Loucy (cell line): Measurements from ENCODE around the gene MICU2.

Experiments
- H2AFZ ChIP-seq: fragments of 200-600 bp; sonication (generic); 2 replicates; pipeline ENCODE4 v1.6.0; 2016; ENCODE audit warnings: antibody characterized with exemption, mild to moderate bottlenecking, low read length, moderate library complexity
- H3F3A ChIP-seq: fragments of 200-600 bp; 2 replicates; pipeline ENCODE4 v1.6.0; 2016; ENCODE audit warnings: antibody characterized with exemption, low read depth, mild to moderate bottlenecking
- H3K27me3 ChIP-seq: fragments of 200-600 bp; sonication (generic); 2 replicates; pipeline ENCODE4 v1.6.1; 2014; ENCODE audit warnings: low read length, mild to moderate bottlenecking; ENCODE audit not compliant: insufficient read depth, poor library complexity, severe bottlenecking
- H3K36me3 ChIP-seq: fragments of 200-600 bp; sonication (generic); 2 replicates; pipeline ENCODE4 v1.6.1; 2016; ENCODE audit warnings: low read length; ENCODE audit not compliant: insufficient read depth
- H3K4me1 ChIP-seq: fragments of 200-600 bp; sonication (generic); 2 replicates; pipeline ENCODE4 v1.5.1; 2014; ENCODE audit warnings: low read length, mild to moderate bottlenecking; ENCODE audit not compliant: insufficient read depth, poor library complexity, severe bottlenecking
- H3K4me2 ChIP-seq: fragments of 200-600 bp; sonication (generic); 2 replicates; pipeline ENCODE4 v1.6.0; 2014; ENCODE audit warnings: antibody characterized with exemption, low read length, low read depth, mild to moderate bottlenecking; ENCODE audit not compliant: poor library complexity, severe bottlenecking
- H3K4me3 ChIP-seq: fragments of 200-600 bp; sonication (generic); 2 replicates; pipeline ENCODE4 v1.5.1; 2014; ENCODE audit warnings: low read length, mild to moderate bottlenecking, mixed read lengths; ENCODE audit not compliant: poor library complexity, severe bottlenecking
- H3K79me2 ChIP-seq: fragments of 200-600 bp; sonication (generic); 2 replicates; pipeline ENCODE4 v1.6.1; 2014; ENCODE audit warnings: low read length; ENCODE audit not compliant: insufficient read depth
- H3K9ac ChIP-seq: fragments of 200-600 bp; sonication (generic); 2 replicates; pipeline ENCODE4 v1.6.0; 2014; ENCODE audit warnings: mild to moderate bottlenecking, low read depth, low read length, moderate library complexity; ENCODE audit not compliant: poor library complexity, severe bottlenecking
- H3K9me2 ChIP-seq: fragments of 200-600 bp; sonication (generic); replicated peaks from 2 replicates; pipeline ENCODE4 v1.6.1; 2016; ENCODE audit warnings: low read depth, low read length, mixed read lengths
- H3K9me3 ChIP-seq: fragments of 200-600 bp; sonication (generic); 2 replicates; pipeline ENCODE4 v1.6.1; 2014; ENCODE audit warnings: mild to moderate bottlenecking, antibody characterized with exemption, low read length, low read depth; ENCODE audit not compliant: insufficient read depth
- H4K20me1 ChIP-seq: fragments of 200-600 bp; sonication (generic); 2 replicates; pipeline ENCODE4 v1.6.0; 2014; ENCODE audit warnings: antibody characterized with exemption, low read length, mild to moderate bottlenecking; ENCODE audit not compliant: insufficient read depth, poor library complexity, severe bottlenecking
- CTCF ChIP-seq: fragments of 200-600 bp; sonication (generic); conservative IDR thresholded peaks from 2 replicates; pipeline ENCODE4 v1.5.1; 2014; ENCODE audit warnings: mild to moderate bottlenecking, antibody characterized with exemption, low read length
- EZH2phosphoT487 ChIP-seq: fragments of 200-600 bp; IDR thresholded peaks from 2 replicates; pipeline ENCODE4 v1.6.1; 2018; ENCODE audit warnings: antibody characterized with exemption, mild to moderate bottlenecking, moderate library complexity, borderline replicate concordance

Gene MICU2

GRCh38 chr13:21529146-21529893 lies 74.7 kb downstream of the MICU2 start:
- Histone ChIP-seq H3K9me2 (no peaks in the 10 kb centered on the region), H3K9me3 (no peaks in the 10 kb centered on the region), H3K4me3 (peak overlapping the region; percentile 4), H3K4me1 (peaks cover 23% of the 10 kb centered on the region), H3K79me2 (no peaks in the 10 kb centered on the region), H2AFZ (no peak overlapping the region), H3K27me3 (no peaks in the 10 kb centered on the region), H3K4me2 (peak overlapping the region; percentile 59), H3F3A (no peaks in the 10 kb centered on the region), H3K36me3 (peaks cover 10% of the 10 kb centered on the region; the same call in 1 of the 2 replicates), H4K20me1 (no peaks in the 10 kb centered on the region), H3K9ac (no peak overlapping the region)
- TF ChIP-seq EZH2phosphoT487 (no peak), CTCF (no peak)

GRCh38 chr13:21528616-21529015 lies 75.4 kb downstream of the MICU2 start:
- H3F3A ChIP-seq = no peaks in the 10 kb centered on the region
- H3K4me3 ChIP-seq = no peak overlapping the region
- TF ChIP-seq CTCF (no peak), EZH2phosphoT487 (no peak)
- H3K9ac ChIP-seq = no peak overlapping the region
- no peaks in the 10 kb centered on the region for H3K9me3 ChIP-seq
- H3K9me2 ChIP-seq = no peaks in the 10 kb centered on the region
- no peaks in the 10 kb centered on the region for H3K79me2 ChIP-seq
- H3K4me1 ChIP-seq = peaks cover 23% of the 10 kb centered on the region
- peaks cover 10% of the 10 kb centered on the region; the same call in 1 of the 2 replicates for H3K36me3 ChIP-seq
- no peaks in the 10 kb centered on the region for H4K20me1 ChIP-seq
- H2AFZ ChIP-seq = no peak overlapping the region
- peak overlapping the region; percentile 59 for H3K4me2 ChIP-seq
- no peaks in the 10 kb centered on the region for H3K27me3 ChIP-seq

GRCh38 chr13:21526707-21527540 lies 77.0 kb downstream of the MICU2 start:
- Histone ChIP-seq H3K4me3 (no peak overlapping the region), H3K27me3 (no peaks in the 10 kb centered on the region), H3K9me2 (no peaks in the 10 kb centered on the region), H3K4me2 (no peak overlapping the region), H3K36me3 (peaks cover 19% of the 10 kb centered on the region; the same call in 1 of the 2 replicates), H3K9ac (no peak overlapping the region), H2AFZ (no peak overlapping the region), H4K20me1 (no peaks in the 10 kb centered on the region), H3K4me1 (peaks cover 23% of the 10 kb centered on the region), H3K79me2 (no peaks in the 10 kb centered on the region), H3K9me3 (no peaks in the 10 kb centered on the region), H3F3A (no peaks in the 10 kb centered on the region)
- no peak for TF ChIP-seq CTCF
- no peak for TF ChIP-seq EZH2phosphoT487
